ENCODE results near the gene PRR33.
"Not testable (repeated sequence)": the region's sequence is repeated elsewhere in the genome, so short reads cannot be mapped to it uniquely, and the experiment has no call there.

DNA sequence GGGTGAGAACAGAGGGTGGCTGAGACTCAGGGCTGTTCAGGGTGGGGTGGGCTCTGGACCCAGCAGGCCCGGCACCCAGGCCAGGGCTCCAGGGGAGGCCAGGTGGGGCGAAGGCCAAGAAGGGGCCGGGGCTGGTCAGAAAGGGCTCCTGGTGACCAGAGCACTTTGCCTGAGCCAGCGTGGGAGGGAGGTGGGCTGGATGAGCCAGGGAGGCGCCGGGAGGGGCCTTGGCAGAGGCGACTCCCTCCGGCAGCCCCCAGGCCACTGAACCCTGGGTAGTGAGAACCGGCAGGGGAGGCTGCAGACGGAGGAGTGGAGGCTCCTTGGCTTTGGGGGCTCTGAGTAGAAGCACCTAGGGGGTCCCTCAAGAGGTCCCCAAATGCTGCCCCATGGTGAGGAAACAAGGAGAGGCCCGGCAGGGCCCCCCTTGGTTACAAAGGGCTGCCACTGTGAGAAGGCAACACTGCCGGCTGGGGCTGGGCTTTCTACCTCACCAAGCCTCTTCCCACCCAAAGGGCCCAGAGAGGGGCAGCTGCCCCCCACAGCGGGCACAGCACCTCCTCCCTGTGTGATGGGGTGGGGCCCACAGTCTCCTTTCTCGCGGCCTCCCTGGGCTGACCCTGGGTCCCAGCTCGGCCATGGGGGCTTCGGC is 17.1 kb downstream of the PRR33 start:
- TF ChIP-seq, protein P1, sequence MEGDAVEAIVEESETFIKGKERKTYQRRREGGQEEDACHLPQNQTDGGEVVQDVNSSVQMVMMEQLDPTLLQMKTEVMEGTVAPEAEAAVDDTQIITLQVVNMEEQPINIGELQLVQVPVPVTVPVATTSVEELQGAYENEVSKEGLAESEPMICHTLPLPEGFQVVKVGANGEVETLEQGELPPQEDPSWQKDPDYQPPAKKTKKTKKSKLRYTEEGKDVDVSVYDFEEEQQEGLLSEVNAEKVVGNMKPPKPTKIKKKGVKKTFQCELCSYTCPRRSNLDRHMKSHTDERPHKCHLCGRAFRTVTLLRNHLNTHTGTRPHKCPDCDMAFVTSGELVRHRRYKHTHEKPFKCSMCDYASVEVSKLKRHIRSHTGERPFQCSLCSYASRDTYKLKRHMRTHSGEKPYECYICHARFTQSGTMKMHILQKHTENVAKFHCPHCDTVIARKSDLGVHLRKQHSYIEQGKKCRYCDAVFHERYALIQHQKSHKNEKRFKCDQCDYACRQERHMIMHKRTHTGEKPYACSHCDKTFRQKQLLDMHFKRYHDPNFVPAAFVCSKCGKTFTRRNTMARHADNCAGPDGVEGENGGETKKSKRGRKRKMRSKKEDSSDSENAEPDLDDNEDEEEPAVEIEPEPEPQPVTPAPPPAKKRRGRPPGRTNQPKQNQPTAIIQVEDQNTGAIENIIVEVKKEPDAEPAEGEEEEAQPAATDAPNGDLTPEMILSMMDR (IDR thresholded peaks at IDR 0.05) = not testable (repeated sequence)
- TF ChIP-seq POLR2A, POLR2AphosphoS5, EP300 (IDR thresholded peaks at IDR 0.05): not testable (repeated sequence)
